Ovary (tissue), 3 donors: ENCODE results near the gene C22orf31.

Experiments
- POLR2A ChIP-seq: fragments of 450-650 bp; IDR thresholded peaks from one replicate; pipeline ENCODE4 v1.6.1; 2017; ENCODE audit warnings: antibody characterized with exemption, mild to moderate bottlenecking, moderate library complexity
- TF ChIP-seq, protein P1 (sequence below), 3 donors: fragments of 450-650 bp in 2 of 3; fragments of 200-600 bp in 1 of 3; IDR thresholded peaks; one replicate each; pipeline versions ENCODE4 v1.5.1 to v1.8.0; 2016 to 2022; ENCODE audit warnings: antibody characterized with exemption in 3 of 3, mild to moderate bottlenecking in 1 of 3
- donor health status: DM: no; HTN: no; CAD: no.

DNA sequence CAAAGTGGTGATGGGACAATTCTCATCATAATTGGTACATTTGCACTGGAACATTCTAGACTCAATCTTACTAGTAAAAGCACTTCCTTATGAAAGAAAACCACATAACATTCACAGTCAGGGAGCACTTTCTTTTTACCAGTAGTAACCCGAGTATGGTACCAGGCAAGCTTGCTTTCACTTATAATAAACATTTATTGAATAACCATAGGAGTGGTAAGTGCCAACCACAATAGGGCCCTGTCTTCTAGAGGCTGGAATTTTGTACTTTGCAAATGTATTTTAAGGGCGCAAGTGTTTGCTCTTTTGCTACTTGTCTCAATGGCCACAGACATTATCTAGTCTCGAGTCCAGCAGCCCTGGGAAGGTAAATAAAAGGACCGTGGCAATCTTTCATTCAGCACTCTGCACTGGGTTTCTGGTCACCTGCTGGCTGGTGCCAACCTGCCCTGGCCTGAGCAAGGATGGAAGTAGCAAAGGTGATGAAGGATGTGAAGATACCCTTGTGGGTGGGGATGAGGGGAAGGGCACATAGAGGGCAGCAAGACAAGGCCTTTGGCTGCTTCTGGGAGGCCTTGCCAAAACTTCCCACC lies 24.2 kb downstream of the C22orf31 start:
- TF ChIP-seq, protein P1, sequence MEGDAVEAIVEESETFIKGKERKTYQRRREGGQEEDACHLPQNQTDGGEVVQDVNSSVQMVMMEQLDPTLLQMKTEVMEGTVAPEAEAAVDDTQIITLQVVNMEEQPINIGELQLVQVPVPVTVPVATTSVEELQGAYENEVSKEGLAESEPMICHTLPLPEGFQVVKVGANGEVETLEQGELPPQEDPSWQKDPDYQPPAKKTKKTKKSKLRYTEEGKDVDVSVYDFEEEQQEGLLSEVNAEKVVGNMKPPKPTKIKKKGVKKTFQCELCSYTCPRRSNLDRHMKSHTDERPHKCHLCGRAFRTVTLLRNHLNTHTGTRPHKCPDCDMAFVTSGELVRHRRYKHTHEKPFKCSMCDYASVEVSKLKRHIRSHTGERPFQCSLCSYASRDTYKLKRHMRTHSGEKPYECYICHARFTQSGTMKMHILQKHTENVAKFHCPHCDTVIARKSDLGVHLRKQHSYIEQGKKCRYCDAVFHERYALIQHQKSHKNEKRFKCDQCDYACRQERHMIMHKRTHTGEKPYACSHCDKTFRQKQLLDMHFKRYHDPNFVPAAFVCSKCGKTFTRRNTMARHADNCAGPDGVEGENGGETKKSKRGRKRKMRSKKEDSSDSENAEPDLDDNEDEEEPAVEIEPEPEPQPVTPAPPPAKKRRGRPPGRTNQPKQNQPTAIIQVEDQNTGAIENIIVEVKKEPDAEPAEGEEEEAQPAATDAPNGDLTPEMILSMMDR (IDR thresholded peaks at IDR 0.05), result no peak
- TF ChIP-seq POLR2A, result no peak
